SH-SY5Y (cell line): ENCODE measurements around the gene PRKCG.

Source experiments
- GATA2 ChIP-seq: IDR thresholded peaks from 2 replicates; pipeline ENCODE4 v1.6.1; 2011; ENCODE audit warnings: mild to moderate bottlenecking, low read depth, low read length
- GATA3 ChIP-seq: IDR thresholded peaks from 2 replicates; pipeline ENCODE4 v1.6.1; 2011; ENCODE audit warnings: low read depth, mild to moderate bottlenecking, low read length, moderate library complexity

DNA sequence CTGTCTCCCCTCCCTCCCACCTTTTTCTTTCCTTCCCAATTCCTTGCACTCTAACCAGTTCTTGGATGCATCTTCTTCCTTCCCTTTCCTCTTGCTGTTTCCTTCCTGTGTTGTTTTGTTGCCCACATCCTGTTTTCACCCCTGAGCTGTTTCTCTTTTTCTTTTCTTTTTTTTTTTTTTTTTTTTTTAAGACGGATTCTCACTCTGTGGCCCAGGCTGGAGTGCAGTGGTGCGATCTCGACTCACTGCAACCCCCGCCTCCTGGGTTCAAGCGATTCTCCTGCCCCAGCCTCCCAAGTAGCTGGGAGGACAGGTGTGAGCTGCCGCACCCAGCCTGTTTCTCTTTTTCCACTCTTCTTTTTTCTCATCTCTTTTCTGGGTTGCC, 7.4 kb upstream of the PRKCG start:
- TF ChIP-seq GATA3 (no peak), GATA2 (no peak)
